Vagina (tissue), 2 donors: Measurements from ENCODE around the gene TTC39C.

Experiments
- CTCF ChIP-seq, 3 experiments: fragments of 450-650 bp in 2 of 3; fragments of 200-600 bp in 1 of 3; sonication (generic) in 1 of 3; IDR thresholded peaks; one replicate each; pipeline ENCODE4 v1.5.1; 2017 to 2019; ENCODE audit warnings: antibody characterized with exemption in 3 of 3, mild to moderate bottlenecking in 2 of 3, moderate library complexity in 2 of 3
- POLR2A ChIP-seq, 2 donors: fragments of 450-650 bp; IDR thresholded peaks; one replicate each; pipeline ENCODE4 v1.6.1; 2017; ENCODE audit warnings: antibody characterized with exemption in 2 of 2, mild to moderate bottlenecking in 2 of 2, moderate library complexity in 2 of 2
- POLR2AphosphoS5 ChIP-seq, 2 donors: sonication (generic); formaldehyde crosslinking; IDR thresholded peaks; one replicate each; pipeline ENCODE4 v1.9.0; 2017; ENCODE audit warnings: antibody characterized with exemption in 2 of 2, mild to moderate bottlenecking in 2 of 2, low read depth in 1 of 2; ENCODE audit not compliant: insufficient read depth in 1 of 2

GRCh38 chr18:24180048-24180447 lies 165.5 kb downstream of the TTC39C start:
- TF ChIP-seq CTCF (IDR thresholded peaks at IDR 0.05) (no peak), POLR2AphosphoS5 (IDR thresholded peaks at IDR 0.05; ENCODE audit: insufficient read depth in 1 of 2, low read depth in 1 of 2) (no peak), POLR2A (IDR thresholded peaks at IDR 0.05) (no peak)
